GM18505 (cell line): ENCODE data around the gene CDK5RAP2.

Source experiments
- ATAC-seq: cut with Tn5 transposase; IDR thresholded peaks from one replicate; pipeline ENCODE4 v1.9.1; 2021; ENCODE audit not compliant: unreplicated experiment
- POLR2A ChIP-seq: IDR thresholded peaks from 4 replicates; pipeline ENCODE4 v1.6.1; 2011; ENCODE audit warnings: borderline replicate concordance; ENCODE audit not compliant: insufficient read depth, insufficient read length; ENCODE audit errors: extremely low read depth

Gene CDK5RAP2

DNA sequence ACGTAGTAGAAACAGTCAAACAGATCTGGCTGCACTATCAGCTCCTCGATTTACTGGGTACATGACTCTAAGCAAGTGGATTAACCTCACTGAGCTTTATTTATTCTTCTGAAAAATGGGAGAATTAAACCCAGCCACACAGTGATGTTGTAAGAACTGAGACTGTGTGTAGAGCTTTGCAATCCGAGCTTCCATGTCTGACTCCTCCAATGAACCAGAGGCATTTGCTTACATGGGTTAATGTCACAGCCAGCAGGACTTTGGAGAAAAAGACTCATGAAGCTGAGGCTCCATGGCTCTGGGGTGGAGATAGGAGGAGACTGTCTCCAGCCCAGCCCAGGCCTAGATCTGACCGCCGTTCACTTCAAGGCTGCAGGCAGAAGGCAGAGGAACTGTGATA is 201.3 kb downstream of the CDK5RAP2 start:
- TF ChIP-seq POLR2A: no peak
- no peak for ATAC-seq

DNA sequence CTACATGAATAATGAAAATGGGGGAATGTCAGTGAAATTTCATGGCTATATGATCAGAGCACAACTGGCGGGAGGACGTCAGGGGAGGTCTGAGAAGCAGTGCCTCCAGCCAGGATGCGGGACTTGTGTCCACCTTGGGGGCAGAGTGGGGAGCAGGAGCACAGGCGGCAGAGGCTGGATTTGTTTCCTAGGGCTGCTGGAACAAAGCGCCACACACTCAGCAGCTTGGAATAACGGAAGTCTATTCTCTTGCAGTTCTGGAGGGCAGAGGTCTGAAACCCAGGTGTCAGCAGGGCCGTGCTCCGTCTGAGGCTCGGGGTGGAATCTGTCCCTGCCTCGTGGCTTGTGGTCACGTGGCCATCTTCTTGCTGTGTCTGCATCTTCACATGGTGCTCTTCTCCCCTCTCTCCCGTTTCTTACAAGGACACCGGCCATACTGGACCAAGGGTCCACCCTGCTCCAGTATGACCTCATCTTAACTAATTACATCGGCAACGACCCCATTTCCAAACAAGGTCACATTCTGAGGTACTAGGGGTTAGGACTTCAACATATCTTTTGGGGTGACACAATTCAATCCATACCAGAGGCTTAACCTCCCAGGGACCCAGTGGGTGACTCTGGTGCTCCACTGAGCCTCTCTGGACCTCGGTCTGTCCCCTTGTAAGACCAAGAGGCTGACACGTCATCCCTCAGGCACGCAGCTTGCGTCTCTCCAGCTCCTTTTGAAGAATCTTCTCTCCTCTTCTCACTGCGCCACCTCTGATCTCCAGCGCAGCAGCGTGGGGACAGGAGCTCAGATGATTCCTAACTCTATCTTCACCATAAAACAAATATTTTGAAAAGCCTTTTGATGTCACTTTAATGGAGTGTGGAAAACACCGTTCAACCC is 202.5 kb downstream of the CDK5RAP2 start:
- no peak for ATAC-seq
- no peak for TF ChIP-seq POLR2A

DNA sequence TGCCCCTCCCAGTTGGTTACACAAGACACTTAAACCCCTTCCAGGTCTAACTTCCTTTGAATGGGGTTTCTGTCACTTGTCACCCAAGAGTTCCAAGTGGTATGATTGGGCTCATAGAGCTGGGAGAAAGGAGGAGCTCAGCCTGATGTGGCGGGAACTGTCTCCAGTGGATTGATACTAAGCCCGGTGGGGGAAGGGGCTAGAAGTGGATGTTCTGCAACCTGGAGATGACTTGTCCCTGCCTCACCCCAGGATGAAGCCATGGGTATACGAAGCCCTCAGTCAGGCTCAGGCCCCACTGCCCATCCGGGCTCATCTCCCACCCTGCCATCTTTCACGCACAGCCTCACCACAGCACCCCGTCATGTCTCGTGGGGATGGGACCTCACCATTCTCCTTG is 203.9 kb downstream of the CDK5RAP2 start:
- no peak for TF ChIP-seq POLR2A
- ATAC-seq: no peak

DNA sequence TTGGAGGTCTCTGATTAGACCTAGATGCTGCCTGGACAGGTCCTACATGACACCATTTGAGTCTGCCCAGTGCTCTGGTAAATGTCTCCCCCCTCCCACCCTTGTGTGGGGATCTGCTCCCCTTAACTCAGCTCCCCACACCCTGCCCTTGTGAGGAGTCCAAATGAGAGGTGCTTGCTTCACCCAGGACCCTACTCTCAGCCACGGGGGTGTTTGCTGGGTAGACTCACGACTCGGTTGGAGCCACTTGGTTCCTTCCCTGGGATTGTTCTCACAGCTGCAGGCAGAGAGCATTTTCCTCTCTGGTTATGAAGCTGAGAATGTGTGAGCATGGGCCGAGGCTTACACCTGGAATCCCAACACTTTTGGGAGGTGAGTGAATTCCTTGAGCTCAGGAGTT is 204.7 kb downstream of the CDK5RAP2 start:
- no peak for ATAC-seq
- no peak for TF ChIP-seq POLR2A

DNA sequence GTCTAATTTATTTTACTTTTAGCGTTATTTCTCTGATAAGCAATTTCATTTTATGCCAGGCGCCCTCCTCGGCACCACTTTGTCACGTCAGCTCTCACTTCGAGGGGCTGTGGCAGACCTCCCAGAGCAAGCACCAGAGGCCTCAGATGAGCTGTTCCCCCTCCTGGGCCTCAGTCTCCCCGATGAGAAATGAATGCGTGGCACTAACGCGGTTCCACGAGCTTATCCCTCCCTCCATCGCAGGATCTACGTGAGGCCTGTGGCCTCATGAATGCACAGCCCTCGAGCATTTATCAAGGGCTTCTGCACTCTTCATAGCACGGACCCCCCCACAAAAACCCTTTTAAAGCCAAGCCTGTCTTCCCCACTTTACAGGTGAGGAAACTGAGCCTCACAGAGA is 205.2 kb downstream of the CDK5RAP2 start:
- TF ChIP-seq POLR2A: no peak
- no peak for ATAC-seq

DNA sequence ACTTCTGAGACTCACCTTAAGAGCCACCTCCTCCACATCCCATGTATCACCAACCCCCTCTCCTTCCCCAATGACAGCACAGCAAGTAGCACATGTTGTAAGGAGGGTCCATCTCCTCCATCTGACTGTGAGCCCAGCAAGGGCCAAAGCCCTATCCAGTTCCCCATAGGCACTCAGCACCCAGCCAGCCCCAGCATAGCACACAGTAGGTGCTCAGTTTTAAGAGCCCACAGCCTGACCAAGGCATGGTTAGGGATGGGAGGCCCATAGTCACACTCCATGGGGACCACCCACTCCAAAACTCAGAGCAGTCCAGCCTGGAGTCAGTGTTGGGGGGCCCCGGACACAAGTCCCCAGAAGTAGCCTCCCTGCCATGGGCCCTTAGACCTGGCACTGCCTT is 205.7 kb downstream of the CDK5RAP2 start:
- ATAC-seq: no peak
- no peak for TF ChIP-seq POLR2A

DNA sequence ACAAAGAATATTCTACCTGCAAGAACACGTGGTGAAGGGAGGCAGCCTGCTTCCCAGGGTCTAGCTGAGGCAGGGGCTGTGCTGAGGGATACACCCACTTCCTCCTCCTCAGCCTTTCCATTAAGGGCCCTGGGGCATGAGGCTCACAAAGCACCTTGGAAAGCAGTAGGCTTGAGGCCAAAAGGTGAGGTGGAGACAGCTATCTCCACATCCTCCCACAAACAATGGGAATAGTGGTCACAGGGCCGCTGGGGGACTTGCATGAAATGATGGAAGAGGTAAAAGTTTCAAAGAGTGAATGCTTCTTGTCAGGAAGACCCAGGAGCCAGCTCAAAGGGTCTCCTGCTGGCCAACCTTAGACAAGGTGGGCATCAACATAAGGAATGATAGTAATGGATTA is 207.9 kb downstream of the CDK5RAP2 start:
- no peak for ATAC-seq
- no peak for TF ChIP-seq POLR2A

DNA sequence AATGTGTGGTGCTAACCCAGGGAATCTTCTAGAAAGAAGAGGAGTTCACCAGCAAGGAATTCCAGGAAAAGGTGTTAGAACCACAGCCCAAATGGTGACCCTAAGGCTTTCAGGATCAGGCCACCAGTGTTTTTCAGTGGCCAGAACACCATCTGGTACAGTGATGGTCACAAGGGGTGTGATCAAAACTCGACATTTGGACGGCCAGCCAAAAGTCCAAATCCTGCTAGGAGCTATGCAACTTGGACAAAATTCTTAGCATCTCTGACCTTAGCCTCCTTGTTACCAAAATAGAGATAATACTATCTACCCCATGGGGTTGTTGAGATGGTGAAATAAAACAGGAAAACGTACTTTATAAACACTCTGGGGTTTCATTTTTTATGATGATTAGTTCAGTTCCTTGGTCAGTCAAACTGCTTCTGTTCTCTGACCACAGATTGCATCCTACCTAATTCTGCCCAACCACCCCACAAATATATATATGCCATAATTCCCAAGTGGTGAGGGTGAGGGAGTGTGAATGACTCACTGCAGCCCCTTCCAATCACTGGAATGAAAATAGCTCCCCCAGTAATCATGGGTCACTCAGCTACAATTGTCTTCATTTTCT is 210.3 kb downstream of the CDK5RAP2 start:
- TF ChIP-seq POLR2A: no peak
- no peak for ATAC-seq

DNA sequence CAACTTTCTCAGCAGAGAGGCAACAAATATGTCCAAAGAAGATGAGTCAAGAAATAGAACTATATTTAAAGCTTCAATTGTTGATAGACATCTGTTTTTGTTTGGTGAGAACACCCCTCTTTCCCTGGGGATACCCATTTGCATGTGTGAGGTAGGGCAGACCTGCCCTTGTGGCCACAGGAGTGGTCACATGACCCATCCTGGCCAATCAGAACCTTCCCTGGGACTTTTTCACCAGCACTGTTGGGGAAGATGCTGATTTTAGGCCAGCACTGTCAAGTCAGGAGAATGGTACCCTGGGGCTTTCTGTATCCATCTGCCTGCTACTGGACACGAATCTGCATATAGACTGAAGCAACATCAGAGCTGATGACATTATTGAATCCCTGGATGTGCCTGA is 211.2 kb downstream of the CDK5RAP2 start:
- ATAC-seq: no peak
- no peak for TF ChIP-seq POLR2A

DNA sequence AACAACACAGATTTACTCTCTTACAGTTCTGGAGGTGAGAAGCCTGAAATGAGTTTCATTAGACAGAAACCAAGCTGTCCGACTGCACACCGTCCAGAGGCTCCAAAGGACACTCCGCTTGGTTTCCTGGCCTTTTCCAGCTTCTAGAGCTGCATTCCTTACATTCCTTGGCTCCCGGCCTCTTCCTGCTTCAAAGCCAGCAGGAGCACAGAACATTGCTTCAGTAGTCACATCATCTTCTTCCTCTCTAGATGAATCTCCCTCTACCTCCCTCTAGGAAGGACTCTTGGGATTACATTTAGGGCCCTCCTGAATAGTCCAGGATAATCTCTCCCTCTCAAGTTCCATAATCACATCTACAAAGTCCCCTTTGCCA is 213.3 kb downstream of the CDK5RAP2 start:
- ATAC-seq: no peak

DNA sequence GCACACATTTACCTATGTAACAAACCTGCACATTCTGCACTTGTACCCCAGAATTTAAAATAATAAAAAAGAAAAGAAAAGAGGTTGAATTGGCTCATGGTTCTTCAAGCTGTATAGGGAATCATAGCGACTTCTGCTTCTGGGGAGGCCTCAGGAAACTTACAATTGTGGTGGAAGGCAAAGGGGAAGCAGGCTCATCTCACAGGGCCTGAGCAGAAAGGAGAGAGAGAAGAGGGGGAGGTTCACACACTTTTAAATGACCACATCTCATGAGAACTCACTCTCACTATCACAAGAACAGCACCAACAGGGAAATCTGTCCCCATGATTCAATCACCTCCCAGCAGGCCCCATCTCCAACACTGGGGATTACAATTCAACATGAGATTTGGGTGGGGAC is 214.6 kb downstream of the CDK5RAP2 start:
- no peak for ATAC-seq

More for the DNA sequence above, 213.3 kb downstream of the CDK5RAP2 start:
- no peak for TF ChIP-seq POLR2A

DNA sequence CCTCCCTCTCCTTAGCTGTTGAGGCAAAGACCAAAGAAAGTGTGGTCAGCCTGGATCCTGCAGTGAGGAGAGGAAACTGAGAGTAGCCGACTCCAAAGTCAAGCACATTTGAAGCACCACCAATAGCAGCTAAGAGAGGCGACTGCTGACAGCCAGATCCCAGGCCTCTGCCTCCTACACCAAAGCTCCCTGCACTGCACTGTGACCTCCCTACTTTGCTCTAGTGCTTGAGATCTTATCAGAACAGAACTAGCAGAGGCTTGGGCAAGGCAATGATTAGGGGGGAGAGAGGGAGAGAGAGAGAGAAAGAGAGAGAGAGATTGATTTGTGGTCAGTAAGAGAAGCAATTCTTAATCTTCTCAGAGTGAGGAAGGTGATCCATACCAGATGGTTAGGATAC is 216.3 kb downstream of the CDK5RAP2 start:
- no peak for ATAC-seq
- TF ChIP-seq POLR2A: no peak

More for the DNA sequence above, 214.6 kb downstream of the CDK5RAP2 start:
- TF ChIP-seq POLR2A: no peak

DNA sequence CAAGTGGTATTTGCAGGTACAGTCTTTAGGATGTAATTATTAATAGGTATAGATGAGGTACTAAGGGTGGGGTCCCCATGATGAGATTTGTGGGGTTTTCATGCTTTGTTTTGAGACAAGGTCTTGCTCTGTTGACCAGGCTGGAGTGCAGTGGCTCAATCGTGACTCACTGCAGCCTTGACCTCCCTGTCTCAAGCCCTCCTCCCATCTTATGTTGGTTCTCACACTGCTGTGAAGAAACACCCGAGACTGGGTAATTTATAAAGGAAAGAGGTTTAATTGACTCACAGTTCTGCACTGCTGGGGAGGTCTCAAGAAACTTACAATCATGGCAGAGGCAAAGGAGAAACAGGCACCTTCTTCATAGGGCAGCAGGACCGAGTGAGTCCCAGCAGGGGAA is 217.5 kb downstream of the CDK5RAP2 start:
- TF ChIP-seq POLR2A: no peak
- ATAC-seq: no peak

DNA sequence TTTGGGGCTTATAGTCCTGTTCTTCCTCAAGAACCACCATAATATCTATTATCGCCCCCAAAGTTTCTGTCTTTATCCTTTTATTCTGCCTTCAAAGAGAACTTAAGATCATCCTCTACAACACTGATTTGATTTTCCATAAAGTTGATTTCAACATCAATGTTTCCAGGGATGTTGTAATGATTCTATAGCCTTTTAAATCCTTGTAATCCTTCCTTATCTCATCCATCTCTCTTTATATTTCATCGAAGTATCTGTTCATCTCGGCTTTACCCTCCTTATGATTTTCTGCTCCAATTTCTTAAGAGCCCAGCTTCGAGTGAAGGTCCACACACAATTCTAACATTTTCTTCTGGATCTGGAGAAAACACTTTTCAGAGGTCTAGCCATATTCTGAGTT is 218.4 kb downstream of the CDK5RAP2 start:
- ATAC-seq: no peak
- no peak for TF ChIP-seq POLR2A
